WTC11 (cell line): ENCODE measurements around the gene GPATCH3. TPM values are rescaled to one million over a fixed set of nuclear protein-coding genes. Genes with fewer than 3 reads are reported as not detected.

Source experiments
- ATAC-seq: fragments of 200-7000 bp; cut with Tn5 transposase; 2 replicates; pipeline ENCODE4 v1.10.0; 2021; ENCODE audit warnings: mild to moderate bottlenecking, moderate library complexity
- CTCF ChIA-PET: fragments of 300-600 bp; sonication (Branson Sonifier 250); formaldehyde crosslinking; loops from one replicate; lab custom pipeline; 2021; ENCODE audit warnings: antibody characterized with exemption; lab: Charles Lee
- POLR2A ChIA-PET: fragments of 350-600 bp; sonication (Branson Sonifier 250); formaldehyde crosslinking; loops from one replicate; lab custom pipeline; 2021; ENCODE audit warnings: antibody characterized with exemption; lab: Charles Lee
- DNase-seq: peaks from one replicate; pipeline ENCODE4 v3.0.0; 2021; ENCODE audit warnings: low spot score
- H3K27ac Mint-ChIP-seq: 2 replicates; pipeline ENCODE4 v1.8.0; 2021; ENCODE audit warnings: mixed read lengths
- H3K27me3 Mint-ChIP-seq: 2 replicates; pipeline ENCODE4 v1.8.0; 2021; ENCODE audit warnings: low read depth, mild to moderate bottlenecking, moderate library complexity, mixed read lengths
- H3K36me3 Mint-ChIP-seq: 2 replicates; pipeline ENCODE4 v1.8.0; 2021; ENCODE audit warnings: mixed read lengths
- H3K4me1 Mint-ChIP-seq: 2 replicates; pipeline ENCODE4 v1.8.0; 2022; ENCODE audit warnings: mixed read lengths
- H3K4me3 Mint-ChIP-seq: 2 replicates; pipeline ENCODE4 v1.8.0; 2021; ENCODE audit warnings: mild to moderate bottlenecking, moderate library complexity, mixed read lengths
- H3K9me3 Mint-ChIP-seq: 2 replicates; pipeline ENCODE4 v1.8.0; 2021; ENCODE audit warnings: mixed read lengths
- CREB1 ChIP-seq: sonication (generic); formaldehyde crosslinking; IDR thresholded peaks from 2 replicates; pipeline ENCODE4 v1.8.0; 2023; ENCODE audit warnings: mild to moderate bottlenecking, missing genetic modification reagents
- FOXJ3 ChIP-seq: sonication (generic); formaldehyde crosslinking; IDR thresholded peaks from 2 replicates; pipeline ENCODE4 v1.9.0; 2021; ENCODE audit warnings: missing genetic modification reagents, mild to moderate bottlenecking, borderline replicate concordance
- FOXK1 ChIP-seq: sonication (generic); formaldehyde crosslinking; IDR thresholded peaks from 2 replicates; pipeline ENCODE4 v1.8.0; 2022; ENCODE audit warnings: mild to moderate bottlenecking, moderate library complexity, missing genetic modification reagents
- GRHL2 ChIP-seq: fragments of 250-450 bp; sonication (Bioruptor Pico); IDR thresholded peaks from 2 replicates; pipeline ENCODE4 v1.8.0; 2022; ENCODE audit warnings: mild to moderate bottlenecking, moderate library complexity; ENCODE audit not compliant: insufficient replicate concordance, severe bottlenecking
- KAT7 ChIP-seq: sonication (generic); formaldehyde crosslinking; IDR thresholded peaks from 2 replicates; pipeline ENCODE4 v1.8.1; 2023; ENCODE audit warnings: missing genetic modification reagents, mild to moderate bottlenecking, borderline replicate concordance
- NFYB ChIP-seq: sonication (generic); formaldehyde crosslinking; conservative IDR thresholded peaks from 2 replicates; pipeline ENCODE4 v1.8.0; 2022; ENCODE audit warnings: low read depth, missing genetic modification reagents
- NR2C2 ChIP-seq: sonication (generic); formaldehyde crosslinking; IDR thresholded peaks from 2 replicates; pipeline ENCODE4 v1.8.0; 2022; ENCODE audit warnings: mild to moderate bottlenecking, missing genetic modification reagents
- RELA ChIP-seq: sonication (generic); formaldehyde crosslinking; IDR thresholded peaks from 2 replicates; pipeline ENCODE4 v1.8.1; 2022; ENCODE audit warnings: missing genetic modification reagents, mild to moderate bottlenecking, borderline replicate concordance
- SOX15 ChIP-seq: fragments of 250-450 bp; sonication (Bioruptor Pico); IDR thresholded peaks from 2 replicates; pipeline ENCODE4 v1.9.0; 2021; ENCODE audit warnings: mild to moderate bottlenecking
- ZNF232 ChIP-seq: sonication (generic); formaldehyde crosslinking; IDR thresholded peaks from 2 replicates; pipeline ENCODE4 v1.8.0; 2022; ENCODE audit warnings: mild to moderate bottlenecking, missing genetic modification reagents
- ZNF671 ChIP-seq: fragments of 250-450 bp; sonication (Bioruptor Pico); IDR thresholded peaks from 2 replicates; pipeline ENCODE4 v1.8.0; 2021; ENCODE audit warnings: mild to moderate bottlenecking
- total RNA-seq: library from RNA; stranded (reverse); gene quantifications from 3 replicates; pipeline ENCODE4 v1.2.3, GENCODE V29; 2021
- TF ChIP-seq, protein P1 (sequence below): sonication (generic); formaldehyde crosslinking; IDR thresholded peaks from 2 replicates; pipeline ENCODE4 v1.8.0; 2023; ENCODE audit warnings: mild to moderate bottlenecking, missing genetic modification reagents
- TF ChIP-seq, protein P2 (sequence below): sonication (generic); formaldehyde crosslinking; IDR thresholded peaks from 2 replicates; pipeline ENCODE4 v1.8.1; 2023; ENCODE audit warnings: mild to moderate bottlenecking, missing genetic modification reagents, moderate library complexity
- TF ChIP-seq, protein P3 (sequence below): sonication (generic); formaldehyde crosslinking; IDR thresholded peaks from 2 replicates; pipeline ENCODE4 v1.8.1; 2022; ENCODE audit warnings: missing genetic modification reagents, borderline replicate concordance
- TF ChIP-seq, protein P4 (sequence below): fragments of 250-450 bp; sonication (Bioruptor Pico); IDR thresholded peaks from 2 replicates; pipeline ENCODE4 v1.9.0; 2021; ENCODE audit warnings: mild to moderate bottlenecking
- TF ChIP-seq, protein P5 (sequence below): sonication (generic); formaldehyde crosslinking; conservative IDR thresholded peaks from 2 replicates; pipeline ENCODE4 v1.8.1; 2023; ENCODE audit warnings: mild to moderate bottlenecking, low read depth, missing genetic modification reagents, moderate library complexity
- TF ChIP-seq, protein P6 (sequence below): sonication (generic); formaldehyde crosslinking; IDR thresholded peaks from 2 replicates; pipeline ENCODE4 v1.8.1; 2022; ENCODE audit warnings: low read depth, missing genetic modification reagents, borderline replicate concordance

The GPATCH3 gene
- total RNA-seq, 1 experiment from 2014 or later: 19.2 TPM

DNA sequence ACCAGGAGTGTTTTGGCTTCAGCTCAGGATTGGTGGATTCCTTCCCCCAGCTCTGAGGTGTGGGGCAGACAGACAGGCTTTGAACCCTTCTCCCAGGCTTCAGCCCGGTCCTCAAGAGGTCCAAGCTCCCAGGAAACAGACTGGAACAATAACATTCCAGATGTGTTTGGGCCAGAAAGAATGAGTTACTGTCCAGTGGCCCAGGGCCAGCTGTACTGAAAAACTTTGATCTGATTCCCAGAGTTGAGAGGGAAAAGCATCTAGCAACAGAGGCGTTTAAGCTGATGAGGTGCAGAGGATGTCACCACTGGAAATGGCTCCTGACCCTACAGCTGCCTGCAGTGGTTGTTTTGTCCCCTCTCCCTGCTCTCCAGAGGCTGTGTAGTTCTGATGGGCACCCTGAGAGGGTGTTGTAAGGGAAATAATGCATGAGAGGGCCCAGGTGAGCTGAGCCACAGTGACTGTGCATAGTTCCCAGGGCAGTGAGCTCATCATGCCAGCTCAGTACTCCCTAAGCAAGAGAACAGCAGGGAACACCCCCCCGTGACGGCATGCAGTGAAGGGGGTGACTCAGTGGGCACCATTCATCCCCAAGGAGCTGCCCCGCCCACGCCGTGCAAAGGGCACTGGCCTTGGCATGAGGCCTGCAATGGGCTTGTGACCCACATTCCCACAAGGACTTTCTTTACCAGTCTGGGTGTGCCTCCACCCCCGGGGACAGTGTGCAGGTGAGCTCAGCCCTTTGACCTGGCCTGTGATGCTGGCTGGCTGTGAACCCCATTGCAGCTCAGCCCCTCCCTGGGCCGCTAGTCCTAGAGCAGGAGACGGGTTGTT lies 51.1 kb downstream of the GPATCH3 start:
- CTCF ChIA-PET: interaction anchor here (1.0 to 1.5 kb wide), 4 partner anchors 9 to 30 kb away, joined by 3 to 4 read pairs (median 3); no protein-coding TSS in a partner anchor
- 0 out of 2 replicates have a peak, but pooled peaks cover 4% of the 10 kb centered on the region for H3K4me1 Mint-ChIP-seq
- no peak overlapping the region for H3K4me3 Mint-ChIP-seq
- H3K27ac Mint-ChIP-seq: no peak overlapping the region
- TF ChIP-seq NR2C2 (CRISPR knock-in tag): no peak
- TF ChIP-seq ZNF671 (CRISPR knock-in tag): no peak
- TF ChIP-seq, all 79 proteins: peak for 0
- no peak for ATAC-seq
- DNase-seq: no peak
- H3K36me3 Mint-ChIP-seq: peaks cover 47% of the 10 kb centered on the region
- no peaks in the 10 kb centered on the region for H3K9me3 Mint-ChIP-seq
- no peaks in the 10 kb centered on the region for H3K27me3 Mint-ChIP-seq
- POLR2A ChIA-PET: no interaction called here

DNA sequence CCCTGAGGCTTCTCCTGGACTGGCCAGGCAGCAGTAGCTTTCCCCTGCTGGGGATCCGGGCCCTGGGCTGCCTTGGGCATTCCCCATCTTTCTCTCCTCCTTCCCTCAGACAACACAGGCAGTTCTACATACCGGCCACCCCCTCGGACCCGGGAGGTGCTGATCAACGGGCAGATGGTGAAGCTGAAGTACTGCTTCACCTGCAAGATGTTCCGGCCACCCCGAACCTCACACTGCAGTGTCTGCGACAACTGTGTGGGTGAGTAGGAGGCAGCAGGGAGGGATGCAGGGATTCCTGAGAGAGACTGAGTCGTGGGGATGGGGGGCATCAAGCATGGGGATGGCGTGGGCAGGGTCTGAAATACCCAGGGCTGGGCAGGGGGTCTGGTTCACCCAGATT lies 51.8 kb downstream of the GPATCH3 start:
- no peak overlapping the region for H3K4me3 Mint-ChIP-seq
- H3K36me3 Mint-ChIP-seq: peaks cover 42% of the 10 kb centered on the region
- POLR2A ChIA-PET: no interaction called here
- H3K4me1 Mint-ChIP-seq: 0 out of 2 replicates have a peak, but pooled peaks cover 4% of the 10 kb centered on the region
- no peaks in the 10 kb centered on the region for H3K27me3 Mint-ChIP-seq
- DNase-seq: no peak
- H3K9me3 Mint-ChIP-seq: no peaks in the 10 kb centered on the region
- CTCF ChIA-PET: interaction anchor here (1.2 to 1.5 kb wide), 2 partner anchors 10 to 30 kb away, joined by 3 to 4 read pairs; no protein-coding TSS in a partner anchor
- ATAC-seq: no peak
- no peak overlapping the region for H3K27ac Mint-ChIP-seq
- no peak for TF ChIP-seq FOXK1 (CRISPR knock-in tag)
- TF ChIP-seq SOX15: no peak
- TF ChIP-seq GRHL2 (CRISPR knock-in tag): no peak
- TF ChIP-seq, protein P1, sequence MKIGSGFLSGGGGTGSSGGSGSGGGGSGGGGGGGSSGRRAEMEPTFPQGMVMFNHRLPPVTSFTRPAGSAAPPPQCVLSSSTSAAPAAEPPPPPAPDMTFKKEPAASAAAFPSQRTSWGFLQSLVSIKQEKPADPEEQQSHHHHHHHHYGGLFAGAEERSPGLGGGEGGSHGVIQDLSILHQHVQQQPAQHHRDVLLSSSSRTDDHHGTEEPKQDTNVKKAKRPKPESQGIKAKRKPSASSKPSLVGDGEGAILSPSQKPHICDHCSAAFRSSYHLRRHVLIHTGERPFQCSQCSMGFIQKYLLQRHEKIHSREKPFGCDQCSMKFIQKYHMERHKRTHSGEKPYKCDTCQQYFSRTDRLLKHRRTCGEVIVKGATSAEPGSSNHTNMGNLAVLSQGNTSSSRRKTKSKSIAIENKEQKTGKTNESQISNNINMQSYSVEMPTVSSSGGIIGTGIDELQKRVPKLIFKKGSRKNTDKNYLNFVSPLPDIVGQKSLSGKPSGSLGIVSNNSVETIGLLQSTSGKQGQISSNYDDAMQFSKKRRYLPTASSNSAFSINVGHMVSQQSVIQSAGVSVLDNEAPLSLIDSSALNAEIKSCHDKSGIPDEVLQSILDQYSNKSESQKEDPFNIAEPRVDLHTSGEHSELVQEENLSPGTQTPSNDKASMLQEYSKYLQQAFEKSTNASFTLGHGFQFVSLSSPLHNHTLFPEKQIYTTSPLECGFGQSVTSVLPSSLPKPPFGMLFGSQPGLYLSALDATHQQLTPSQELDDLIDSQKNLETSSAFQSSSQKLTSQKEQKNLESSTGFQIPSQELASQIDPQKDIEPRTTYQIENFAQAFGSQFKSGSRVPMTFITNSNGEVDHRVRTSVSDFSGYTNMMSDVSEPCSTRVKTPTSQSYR (CRISPR knock-in tag): no peak
- no peak for TF ChIP-seq FOXJ3
- TF ChIP-seq, protein P2, sequence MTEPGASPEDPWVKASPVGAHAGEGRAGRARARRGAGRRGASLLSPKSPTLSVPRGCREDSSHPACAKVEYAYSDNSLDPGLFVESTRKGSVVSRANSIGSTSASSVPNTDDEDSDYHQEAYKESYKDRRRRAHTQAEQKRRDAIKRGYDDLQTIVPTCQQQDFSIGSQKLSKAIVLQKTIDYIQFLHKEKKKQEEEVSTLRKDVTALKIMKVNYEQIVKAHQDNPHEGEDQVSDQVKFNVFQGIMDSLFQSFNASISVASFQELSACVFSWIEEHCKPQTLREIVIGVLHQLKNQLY (CRISPR knock-in tag): no peak
- TF ChIP-seq, protein P3, sequence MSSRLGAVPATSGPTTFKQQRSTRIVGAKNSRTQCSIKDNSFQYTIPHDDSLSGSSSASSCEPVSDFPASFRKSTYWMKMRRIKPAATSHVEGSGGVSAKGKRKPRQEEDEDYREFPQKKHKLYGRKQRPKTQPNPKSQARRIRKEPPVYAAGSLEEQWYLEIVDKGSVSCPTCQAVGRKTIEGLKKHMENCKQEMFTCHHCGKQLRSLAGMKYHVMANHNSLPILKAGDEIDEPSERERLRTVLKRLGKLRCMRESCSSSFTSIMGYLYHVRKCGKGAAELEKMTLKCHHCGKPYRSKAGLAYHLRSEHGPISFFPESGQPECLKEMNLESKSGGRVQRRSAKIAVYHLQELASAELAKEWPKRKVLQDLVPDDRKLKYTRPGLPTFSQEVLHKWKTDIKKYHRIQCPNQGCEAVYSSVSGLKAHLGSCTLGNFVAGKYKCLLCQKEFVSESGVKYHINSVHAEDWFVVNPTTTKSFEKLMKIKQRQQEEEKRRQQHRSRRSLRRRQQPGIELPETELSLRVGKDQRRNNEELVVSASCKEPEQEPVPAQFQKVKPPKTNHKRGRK: no peak
- TF ChIP-seq NFYB (CRISPR knock-in tag): no peak
- TF ChIP-seq ZNF232 (CRISPR knock-in tag): no peak
- TF ChIP-seq NR2C2 (CRISPR knock-in tag): no peak
- TF ChIP-seq, protein P4, sequence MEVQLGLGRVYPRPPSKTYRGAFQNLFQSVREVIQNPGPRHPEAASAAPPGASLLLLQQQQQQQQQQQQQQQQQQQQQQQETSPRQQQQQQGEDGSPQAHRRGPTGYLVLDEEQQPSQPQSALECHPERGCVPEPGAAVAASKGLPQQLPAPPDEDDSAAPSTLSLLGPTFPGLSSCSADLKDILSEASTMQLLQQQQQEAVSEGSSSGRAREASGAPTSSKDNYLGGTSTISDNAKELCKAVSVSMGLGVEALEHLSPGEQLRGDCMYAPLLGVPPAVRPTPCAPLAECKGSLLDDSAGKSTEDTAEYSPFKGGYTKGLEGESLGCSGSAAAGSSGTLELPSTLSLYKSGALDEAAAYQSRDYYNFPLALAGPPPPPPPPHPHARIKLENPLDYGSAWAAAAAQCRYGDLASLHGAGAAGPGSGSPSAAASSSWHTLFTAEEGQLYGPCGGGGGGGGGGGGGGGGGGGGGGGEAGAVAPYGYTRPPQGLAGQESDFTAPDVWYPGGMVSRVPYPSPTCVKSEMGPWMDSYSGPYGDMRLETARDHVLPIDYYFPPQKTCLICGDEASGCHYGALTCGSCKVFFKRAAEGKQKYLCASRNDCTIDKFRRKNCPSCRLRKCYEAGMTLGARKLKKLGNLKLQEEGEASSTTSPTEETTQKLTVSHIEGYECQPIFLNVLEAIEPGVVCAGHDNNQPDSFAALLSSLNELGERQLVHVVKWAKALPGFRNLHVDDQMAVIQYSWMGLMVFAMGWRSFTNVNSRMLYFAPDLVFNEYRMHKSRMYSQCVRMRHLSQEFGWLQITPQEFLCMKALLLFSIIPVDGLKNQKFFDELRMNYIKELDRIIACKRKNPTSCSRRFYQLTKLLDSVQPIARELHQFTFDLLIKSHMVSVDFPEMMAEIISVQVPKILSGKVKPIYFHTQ (CRISPR knock-in tag): no peak
- TF ChIP-seq, protein P5, sequence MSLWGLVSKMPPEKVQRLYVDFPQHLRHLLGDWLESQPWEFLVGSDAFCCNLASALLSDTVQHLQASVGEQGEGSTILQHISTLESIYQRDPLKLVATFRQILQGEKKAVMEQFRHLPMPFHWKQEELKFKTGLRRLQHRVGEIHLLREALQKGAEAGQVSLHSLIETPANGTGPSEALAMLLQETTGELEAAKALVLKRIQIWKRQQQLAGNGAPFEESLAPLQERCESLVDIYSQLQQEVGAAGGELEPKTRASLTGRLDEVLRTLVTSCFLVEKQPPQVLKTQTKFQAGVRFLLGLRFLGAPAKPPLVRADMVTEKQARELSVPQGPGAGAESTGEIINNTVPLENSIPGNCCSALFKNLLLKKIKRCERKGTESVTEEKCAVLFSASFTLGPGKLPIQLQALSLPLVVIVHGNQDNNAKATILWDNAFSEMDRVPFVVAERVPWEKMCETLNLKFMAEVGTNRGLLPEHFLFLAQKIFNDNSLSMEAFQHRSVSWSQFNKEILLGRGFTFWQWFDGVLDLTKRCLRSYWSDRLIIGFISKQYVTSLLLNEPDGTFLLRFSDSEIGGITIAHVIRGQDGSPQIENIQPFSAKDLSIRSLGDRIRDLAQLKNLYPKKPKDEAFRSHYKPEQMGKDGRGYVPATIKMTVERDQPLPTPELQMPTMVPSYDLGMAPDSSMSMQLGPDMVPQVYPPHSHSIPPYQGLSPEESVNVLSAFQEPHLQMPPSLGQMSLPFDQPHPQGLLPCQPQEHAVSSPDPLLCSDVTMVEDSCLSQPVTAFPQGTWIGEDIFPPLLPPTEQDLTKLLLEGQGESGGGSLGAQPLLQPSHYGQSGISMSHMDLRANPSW (CRISPR knock-in tag): no peak
- TF ChIP-seq CREB1 (CRISPR knock-in tag): no peak
- TF ChIP-seq KAT7: no peak
- TF ChIP-seq, protein P6, sequence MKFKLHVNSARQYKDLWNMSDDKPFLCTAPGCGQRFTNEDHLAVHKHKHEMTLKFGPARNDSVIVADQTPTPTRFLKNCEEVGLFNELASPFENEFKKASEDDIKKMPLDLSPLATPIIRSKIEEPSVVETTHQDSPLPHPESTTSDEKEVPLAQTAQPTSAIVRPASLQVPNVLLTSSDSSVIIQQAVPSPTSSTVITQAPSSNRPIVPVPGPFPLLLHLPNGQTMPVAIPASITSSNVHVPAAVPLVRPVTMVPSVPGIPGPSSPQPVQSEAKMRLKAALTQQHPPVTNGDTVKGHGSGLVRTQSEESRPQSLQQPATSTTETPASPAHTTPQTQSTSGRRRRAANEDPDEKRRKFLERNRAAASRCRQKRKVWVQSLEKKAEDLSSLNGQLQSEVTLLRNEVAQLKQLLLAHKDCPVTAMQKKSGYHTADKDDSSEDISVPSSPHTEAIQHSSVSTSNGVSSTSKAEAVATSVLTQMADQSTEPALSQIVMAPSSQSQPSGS (CRISPR knock-in tag): no peak
- no peak for TF ChIP-seq RELA
- no peak for TF ChIP-seq ZNF671 (CRISPR knock-in tag)
